Breast epithelium (tissue), 4 donors: ENCODE measurements around the gene MAPKAPK3. TPM values are rescaled to one million over a fixed set of nuclear protein-coding genes. Genes with fewer than 3 reads are reported as not detected.

Experiments used
- DNase-seq, 2 donors: peaks; one replicate each; pipeline ENCODE4 v3.0.0-alpha.2; 2019; ENCODE audit warnings: low spot score in 2 of 2
- H3K27ac ChIP-seq, 2 donors: fragments of 200-600 bp; sonication (generic) in 1 of 2; one replicate each; pipeline ENCODE4 v1.5.1; 2016 to 2019; ENCODE audit warnings: mild to moderate bottlenecking in 1 of 2
- H3K27me3 ChIP-seq, 2 donors: fragments of 200-600 bp; sonication (generic) in 1 of 2; one replicate each; pipeline versions ENCODE4 v1.5.1 to v1.6.0; 2017 to 2019; ENCODE audit warnings: control low read depth in 1 of 2, mild to moderate bottlenecking in 1 of 2
- H3K36me3 ChIP-seq: fragments of 200-600 bp; one replicate; pipeline ENCODE4 v1.5.1; 2019
- H3K4me1 ChIP-seq, 2 donors: fragments of 200-600 bp; sonication (generic); one replicate each; pipeline ENCODE4 v1.5.1; 2016 to 2019; ENCODE audit warnings: control low read depth in 1 of 2
- H3K4me3 ChIP-seq, 3 donors: fragments of 200-600 bp; sonication (generic); 1 replicate in 2 of 3; 2 replicates in 1 of 3; pipeline ENCODE4 v1.5.1; 2016 to 2019; ENCODE audit warnings: mild to moderate bottlenecking in 3 of 3, moderate library complexity in 2 of 3
- H3K9me3 ChIP-seq, 2 donors: fragments of 200-600 bp; sonication (generic) in 1 of 2; one replicate each; pipeline ENCODE4 v1.5.1; 2016 to 2019; ENCODE audit warnings: control low read depth in 1 of 2
- CTCF ChIP-seq, 3 donors: fragments of 450-650 bp; IDR thresholded peaks; one replicate each; pipeline ENCODE4 v1.5.1; 2016 to 2017; ENCODE audit warnings: antibody characterized with exemption in 3 of 3, mild to moderate bottlenecking in 3 of 3, moderate library complexity in 3 of 3
- POLR2A ChIP-seq: fragments of 450-650 bp; IDR thresholded peaks from one replicate; pipeline ENCODE4 v1.6.1; 2016; ENCODE audit warnings: antibody characterized with exemption, mild to moderate bottlenecking, moderate library complexity
- POLR2AphosphoS5 ChIP-seq, 3 donors: sonication (generic); formaldehyde crosslinking; IDR thresholded peaks; one replicate each; pipeline ENCODE4 v1.6.1; 2017; ENCODE audit warnings: antibody characterized with exemption in 3 of 3
- intact Hi-C: fragments of 100-400 bp; cut with DNase I; formaldehyde crosslinking; loops from one replicate; pipeline ENCODE4 v1.15.1; 2023; ENCODE audit warnings: low total_unique reads
- total RNA-seq, 3 donors: library from RNA; depleted of rRNA; stranded (reverse); fragments of >200 nt; gene quantifications; one replicate each; pipeline ENCODE4 v1.1.0, GENCODE V29; 2016

MAPKAPK3 gene
- total RNA-seq, 3 donors from 2014 or later = 30.4 to 38.4 (median 30.8) TPM

GRCh38 chr3:50637011-50637410 lies 20.1 kb downstream of the MAPKAPK3 start:
- no peak overlapping the region for H3K27ac ChIP-seq
- intact Hi-C loops = no loop called here

GRCh38 chr3:50637945-50638344 lies 21.0 kb downstream of the MAPKAPK3 start:
- TF ChIP-seq CTCF (IDR thresholded peaks at IDR 0.05) = no peak
- no peak for TF ChIP-seq POLR2AphosphoS5 (IDR thresholded peaks at IDR 0.05)
- no peak for TF ChIP-seq POLR2A
- intact Hi-C loops = no loop called here
- no peak for DNase-seq

More at GRCh38 chr3:50637011-50637410, 20.1 kb downstream of the MAPKAPK3 start:
- H3K27me3 ChIP-seq = no peaks in the 10 kb centered on the region
- no peaks in the 10 kb centered on the region for H3K36me3 ChIP-seq
- no peak for TF ChIP-seq POLR2A
- no peak for TF ChIP-seq CTCF (IDR thresholded peaks at IDR 0.05)
- TF ChIP-seq POLR2AphosphoS5 (IDR thresholded peaks at IDR 0.05) = no peak
- no peaks in the 10 kb centered on the region for H3K9me3 ChIP-seq
- H3K4me1 ChIP-seq = peaks cover 2 to 7% of the 10 kb centered on the region in 2 donors
- DNase-seq = no peak
- H3K4me3 ChIP-seq = no peak overlapping the region

GRCh38 chr3:50639055-50639494 lies 22.1 kb downstream of the MAPKAPK3 start:
- Histone ChIP-seq H3K27me3 (no peaks in the 10 kb centered on the region), H3K36me3 (peaks cover 4% of the 10 kb centered on the region), H3K27ac (no peak overlapping the region), H3K4me1 (no peaks in the 10 kb centered on the region), H3K4me3 (no peak overlapping the region), H3K9me3 (no peaks in the 10 kb centered on the region)
- no peak for DNase-seq
- intact Hi-C loops = no loop called here
- TF ChIP-seq POLR2AphosphoS5 (IDR thresholded peaks at IDR 0.05) = no peak
- no peak for TF ChIP-seq CTCF (IDR thresholded peaks at IDR 0.05)
- no peak for TF ChIP-seq POLR2A

More at GRCh38 chr3:50637945-50638344, 21.0 kb downstream of the MAPKAPK3 start:
- H3K36me3 ChIP-seq = no peaks in the 10 kb centered on the region
- no peak overlapping the region for H3K4me3 ChIP-seq
- no peaks in the 10 kb centered on the region for H3K27me3 ChIP-seq
- no peaks in the 10 kb centered on the region for H3K4me1 ChIP-seq
- no peaks in the 10 kb centered on the region for H3K9me3 ChIP-seq
- H3K27ac ChIP-seq = no peak overlapping the region

- TF ChIP-seq POLR2AphosphoS5 (IDR thresholded peaks at IDR 0.05) (no peak), CTCF (IDR thresholded peaks at IDR 0.05) (no peak), POLR2A (no peak)
- Histone ChIP-seq H3K36me3 (peaks cover 4% of the 10 kb centered on the region), H3K27ac (no peak overlapping the region), H3K4me1 (no peaks in the 10 kb centered on the region), H3K9me3 (no peaks in the 10 kb centered on the region), H3K4me3 (no peak overlapping the region), H3K27me3 (no peaks in the 10 kb centered on the region)
- DNase-seq = no peak
- intact Hi-C loops = no loop called here
These were observed 25.4 kb downstream of the MAPKAPK3 start for GRCh38 chr3:50642382-50642781.

GRCh38 chr3:50644561-50644960 lies 27.6 kb downstream of the MAPKAPK3 start:
- Histone ChIP-seq H3K27me3 (no peaks in the 10 kb centered on the region), H3K36me3 (peaks cover 4% of the 10 kb centered on the region), H3K4me3 (no peak overlapping the region), H3K9me3 (no peaks in the 10 kb centered on the region), H3K27ac (no peak overlapping the region), H3K4me1 (no peaks in the 10 kb centered on the region)
- TF ChIP-seq CTCF (IDR thresholded peaks at IDR 0.05) = no peak
- TF ChIP-seq POLR2AphosphoS5 (IDR thresholded peaks at IDR 0.05) = no peak
- no peak for TF ChIP-seq POLR2A
- intact Hi-C loops = no loop called here
- no peak for DNase-seq
